GM19397 (cell line): ENCODE results near the gene RREB1.
"Not testable (repeated sequence)": the region's sequence is repeated elsewhere in the genome, so short reads cannot be mapped to it uniquely, and the experiment has no call there.

ENCODE experiments used
- ATAC-seq: cut with Tn5 transposase; IDR thresholded peaks from one replicate; pipeline ENCODE4 v1.9.1; 2021; ENCODE audit warnings: mild to moderate bottlenecking, moderate library complexity; ENCODE audit not compliant: unreplicated experiment

The RREB1 gene

DNA sequence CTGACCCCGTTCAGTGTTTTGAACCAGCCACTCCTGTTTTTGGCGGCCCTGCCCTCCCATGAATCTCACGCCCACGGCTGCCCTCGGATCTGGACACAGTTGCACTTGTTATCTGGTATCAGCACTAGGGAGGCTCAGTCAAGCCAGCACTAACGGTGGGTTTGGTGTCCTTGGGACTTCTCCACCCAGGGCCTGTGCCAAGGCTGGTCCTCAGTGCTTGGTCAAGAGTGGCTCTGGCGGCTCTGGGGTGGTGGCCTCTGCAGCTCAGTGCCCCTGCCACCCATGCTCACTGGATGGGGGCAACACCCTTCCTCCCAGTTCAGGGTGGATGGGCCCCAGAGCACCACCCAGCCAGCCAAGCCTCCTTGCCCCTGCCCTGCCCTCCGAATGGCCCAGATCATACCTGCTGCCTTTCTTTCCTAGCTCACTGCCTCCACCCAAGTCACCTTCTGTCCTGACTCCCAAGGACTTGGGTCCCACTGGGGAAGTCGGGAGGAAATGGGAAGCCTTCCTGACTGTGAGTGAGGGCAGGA lies 150.5 kb downstream of the RREB1 start:
- no peak for ATAC-seq

GRCh38 chr6:7260291-7261031 lies 152.7 kb downstream of the RREB1 start:
- peak; percentile 6 for ATAC-seq

GRCh38 chr6:7261032-7261841 lies 153.5 kb downstream of the RREB1 start:
- peak; percentile 65 for ATAC-seq

- ATAC-seq, result no peak
Measured at GRCh38 chr6:7261852-7262461, 154.2 kb downstream of the RREB1 start.

DNA sequence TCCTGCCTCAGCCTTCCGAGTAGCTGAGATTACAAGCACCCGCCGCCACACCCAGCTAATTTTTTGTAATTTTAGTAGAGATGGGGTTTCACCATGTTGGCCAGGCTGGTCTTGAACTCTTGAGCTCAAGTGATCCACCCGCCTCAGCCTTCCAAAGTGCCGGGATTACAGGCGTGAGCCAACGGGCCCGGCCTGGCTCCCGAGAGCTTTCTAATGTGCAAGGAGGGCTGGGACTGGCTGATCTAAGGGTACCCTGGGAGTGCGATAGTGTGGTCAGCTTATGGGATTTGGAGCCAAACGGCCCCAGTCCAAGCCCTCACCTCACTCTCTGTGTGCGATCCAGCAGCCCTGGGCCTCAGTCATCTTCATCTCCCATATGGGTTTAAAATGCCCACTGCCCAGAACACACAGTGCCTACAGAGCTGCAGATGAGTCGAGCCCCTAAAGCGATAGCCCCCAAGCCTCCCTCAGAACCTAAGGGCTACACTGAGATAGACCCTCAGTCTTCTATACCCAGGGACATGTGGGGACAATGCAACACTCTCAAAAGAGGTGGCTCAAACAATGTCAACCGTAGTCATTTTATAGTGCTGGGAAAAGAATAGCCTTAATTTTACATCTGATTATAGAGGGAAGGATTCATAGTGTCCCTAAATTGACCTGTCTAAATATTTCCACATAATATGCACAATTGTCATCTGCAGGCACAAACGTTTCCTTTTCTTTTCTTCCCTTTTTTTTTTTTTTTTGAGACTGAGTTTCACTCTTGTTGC lies 155.2 kb downstream of the RREB1 start:
- no peak for ATAC-seq

- ATAC-seq, result not testable (repeated sequence)
Measured at GRCh38 chr6:7263519-7263805, 155.7 kb downstream of the RREB1 start.

GRCh38 chr6:7264041-7264440 lies 156.3 kb downstream of the RREB1 start:
- no peak for ATAC-seq

DNA sequence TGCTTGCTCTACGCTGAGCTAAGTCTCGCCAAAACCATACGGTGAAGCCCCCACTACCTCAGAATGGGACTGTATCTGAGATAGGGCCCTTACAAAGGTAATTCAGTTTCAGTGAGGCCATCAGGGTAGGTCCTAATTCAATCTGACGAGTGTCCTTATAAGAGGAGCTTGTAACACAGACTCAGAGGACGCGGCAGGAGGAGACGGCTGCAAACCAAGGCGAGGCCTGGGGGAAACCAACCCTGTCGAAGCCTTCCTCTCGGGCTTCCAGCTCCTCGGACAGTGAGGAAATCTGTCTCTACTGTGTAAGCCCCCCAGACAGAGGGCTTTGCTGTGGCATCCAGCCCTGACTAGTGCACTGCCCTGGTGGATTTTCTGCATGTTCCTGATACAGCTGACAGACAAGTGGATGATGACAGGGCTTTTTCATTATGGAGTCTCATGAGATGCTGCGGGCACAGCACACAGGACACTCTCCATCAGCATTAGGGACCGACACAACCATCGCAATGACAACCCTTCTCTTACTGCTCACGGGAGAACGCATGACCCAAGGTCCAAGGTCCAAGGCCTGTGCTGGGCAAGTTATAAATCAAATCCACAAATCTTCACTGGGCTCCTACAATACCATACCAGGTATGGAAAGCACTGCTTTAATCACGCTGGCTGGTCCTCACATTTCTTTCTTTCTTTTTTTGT lies 157.1 kb downstream of the RREB1 start:
- no peak for ATAC-seq

DNA sequence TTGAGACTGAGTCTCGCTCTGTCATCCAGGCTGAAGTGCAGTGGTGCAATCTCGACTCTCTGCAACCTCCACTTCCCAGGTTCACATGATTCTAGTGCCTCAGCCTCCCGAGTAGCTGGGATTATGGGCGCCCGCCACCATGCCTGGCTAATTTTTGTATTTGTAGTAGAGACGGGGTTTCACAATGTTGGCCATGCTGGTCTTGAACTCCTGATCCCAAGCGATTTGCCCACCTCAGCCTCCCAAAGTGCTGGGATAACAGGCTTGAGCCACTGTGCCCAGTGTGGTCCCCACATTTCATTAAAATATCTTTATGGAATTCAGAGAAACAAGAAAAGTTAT lies 157.6 kb downstream of the RREB1 start:
- not testable (repeated sequence) for ATAC-seq

DNA sequence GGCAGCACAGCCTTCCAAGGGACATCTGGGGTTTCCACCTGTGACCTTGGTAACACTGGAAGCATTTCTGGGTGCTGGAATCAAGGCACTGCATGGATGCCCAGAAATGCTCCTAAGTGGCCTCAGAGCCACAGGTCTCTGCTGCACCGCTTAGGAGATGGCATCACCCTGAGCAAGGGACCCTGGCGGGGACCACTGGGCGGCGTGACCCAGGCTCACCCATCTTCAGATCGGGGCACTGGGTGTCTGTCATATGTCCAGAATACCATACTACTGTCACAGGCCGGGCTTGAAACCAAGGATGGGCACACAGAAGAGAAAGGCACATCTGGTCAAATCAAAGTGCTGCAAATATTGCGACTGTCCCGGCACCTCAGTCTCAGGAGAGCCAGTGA lies 159.3 kb downstream of the RREB1 start:
- ATAC-seq, result no peak

GRCh38 chr6:7267466-7268091 lies 159.8 kb downstream of the RREB1 start:
- ATAC-seq, result no peak

DNA sequence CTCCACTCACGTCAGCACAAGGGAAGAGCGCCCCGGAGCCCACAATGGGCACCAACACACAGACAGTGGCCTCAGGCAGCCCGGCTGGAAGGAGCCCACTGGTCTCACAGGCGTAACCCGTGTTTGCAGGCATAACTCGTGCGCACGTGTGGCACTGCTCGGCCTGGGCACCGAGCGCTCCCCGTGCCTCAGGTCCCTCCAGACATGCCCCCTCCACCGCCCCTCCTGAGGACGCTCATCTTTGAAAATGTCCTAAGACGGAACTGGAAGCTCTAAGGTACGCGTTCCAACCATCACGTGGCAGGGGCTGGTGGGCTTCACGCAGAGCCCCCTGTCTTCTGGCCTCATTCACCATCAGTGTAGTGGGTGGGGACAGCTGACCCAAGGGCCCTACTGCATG lies 160.6 kb downstream of the RREB1 start:
- no peak for ATAC-seq

GRCh38 chr6:7268816-7269555 lies 161.2 kb downstream of the RREB1 start:
- no peak for ATAC-seq

DNA sequence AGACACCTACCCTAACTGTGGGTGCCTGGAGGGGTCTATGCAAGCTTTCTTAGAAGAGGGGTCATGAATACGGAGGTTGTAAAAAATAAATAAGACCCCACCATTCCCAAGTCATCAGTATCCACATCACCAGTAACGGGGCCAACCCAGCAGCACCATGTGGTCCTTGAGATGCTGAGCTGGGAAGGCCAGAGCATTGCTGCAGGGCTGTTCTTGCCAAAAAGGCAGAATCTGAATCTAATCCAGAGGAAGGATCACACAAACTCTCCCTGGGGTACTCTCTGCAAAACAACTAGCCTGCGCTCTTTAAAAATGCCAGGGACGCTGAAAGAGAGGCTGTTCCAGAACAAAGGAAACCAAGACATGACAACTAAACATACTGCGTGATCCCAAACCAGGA lies 162.1 kb downstream of the RREB1 start:
- ATAC-seq, result no peak

- no peak for ATAC-seq
Measured at GRCh38 chr6:7270320-7271204, 162.8 kb downstream of the RREB1 start.

- ATAC-seq, result no peak
Measured at GRCh38 chr6:7271205-7271534, 163.4 kb downstream of the RREB1 start.

GRCh38 chr6:7273709-7274108 lies 165.9 kb downstream of the RREB1 start:
- ATAC-seq, result no peak

GRCh38 chr6:7274525-7274924 lies 166.8 kb downstream of the RREB1 start:
- ATAC-seq, result not testable (repeated sequence)

DNA sequence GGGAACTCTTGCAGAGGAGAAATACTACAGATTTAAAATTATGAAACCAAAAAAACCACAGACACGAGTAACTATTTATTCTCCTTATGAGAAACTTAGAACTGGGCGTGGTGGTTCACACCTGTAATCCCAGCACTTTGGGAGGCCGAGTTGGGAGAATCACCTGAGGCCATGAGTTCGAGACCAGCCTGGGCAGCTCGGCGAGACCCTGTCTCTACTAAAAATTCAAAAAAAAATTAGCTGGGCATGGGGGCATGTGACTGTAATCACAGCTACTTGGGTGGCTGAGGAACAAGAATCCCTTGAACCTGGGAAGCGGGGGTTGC lies 168.4 kb downstream of the RREB1 start:
- no peak for ATAC-seq
